ENCODE data around the gene OSBPL7.

OSBPL7 gene

GRCh38 chr17:47803201-47803600 lies 18.4 kb downstream of the OSBPL7 start:
- no peak for TF ChIP-seq EGR1 (IDR thresholded peaks at IDR 0.05)
- TF ChIP-seq RAD21 (IDR thresholded peaks at IDR 0.05; ENCODE audit: low read depth), result no peak
- no peak for TF ChIP-seq TEAD4 (IDR thresholded peaks at IDR 0.05)
- no peak for TF ChIP-seq YY1 (IDR thresholded peaks at IDR 0.05; ENCODE audit: low read depth)
- TF ChIP-seq, protein P1, sequence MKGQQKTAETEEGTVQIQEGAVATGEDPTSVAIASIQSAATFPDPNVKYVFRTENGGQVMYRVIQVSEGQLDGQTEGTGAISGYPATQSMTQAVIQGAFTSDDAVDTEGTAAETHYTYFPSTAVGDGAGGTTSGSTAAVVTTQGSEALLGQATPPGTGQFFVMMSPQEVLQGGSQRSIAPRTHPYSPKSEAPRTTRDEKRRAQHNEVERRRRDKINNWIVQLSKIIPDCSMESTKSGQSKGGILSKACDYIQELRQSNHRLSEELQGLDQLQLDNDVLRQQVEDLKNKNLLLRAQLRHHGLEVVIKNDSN (IDR thresholded peaks at IDR 0.05), result no peak
- TF ChIP-seq, protein P2, sequence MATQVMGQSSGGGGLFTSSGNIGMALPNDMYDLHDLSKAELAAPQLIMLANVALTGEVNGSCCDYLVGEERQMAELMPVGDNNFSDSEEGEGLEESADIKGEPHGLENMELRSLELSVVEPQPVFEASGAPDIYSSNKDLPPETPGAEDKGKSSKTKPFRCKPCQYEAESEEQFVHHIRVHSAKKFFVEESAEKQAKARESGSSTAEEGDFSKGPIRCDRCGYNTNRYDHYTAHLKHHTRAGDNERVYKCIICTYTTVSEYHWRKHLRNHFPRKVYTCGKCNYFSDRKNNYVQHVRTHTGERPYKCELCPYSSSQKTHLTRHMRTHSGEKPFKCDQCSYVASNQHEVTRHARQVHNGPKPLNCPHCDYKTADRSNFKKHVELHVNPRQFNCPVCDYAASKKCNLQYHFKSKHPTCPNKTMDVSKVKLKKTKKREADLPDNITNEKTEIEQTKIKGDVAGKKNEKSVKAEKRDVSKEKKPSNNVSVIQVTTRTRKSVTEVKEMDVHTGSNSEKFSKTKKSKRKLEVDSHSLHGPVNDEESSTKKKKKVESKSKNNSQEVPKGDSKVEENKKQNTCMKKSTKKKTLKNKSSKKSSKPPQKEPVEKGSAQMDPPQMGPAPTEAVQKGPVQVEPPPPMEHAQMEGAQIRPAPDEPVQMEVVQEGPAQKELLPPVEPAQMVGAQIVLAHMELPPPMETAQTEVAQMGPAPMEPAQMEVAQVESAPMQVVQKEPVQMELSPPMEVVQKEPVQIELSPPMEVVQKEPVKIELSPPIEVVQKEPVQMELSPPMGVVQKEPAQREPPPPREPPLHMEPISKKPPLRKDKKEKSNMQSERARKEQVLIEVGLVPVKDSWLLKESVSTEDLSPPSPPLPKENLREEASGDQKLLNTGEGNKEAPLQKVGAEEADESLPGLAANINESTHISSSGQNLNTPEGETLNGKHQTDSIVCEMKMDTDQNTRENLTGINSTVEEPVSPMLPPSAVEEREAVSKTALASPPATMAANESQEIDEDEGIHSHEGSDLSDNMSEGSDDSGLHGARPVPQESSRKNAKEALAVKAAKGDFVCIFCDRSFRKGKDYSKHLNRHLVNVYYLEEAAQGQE (IDR thresholded peaks at IDR 0.05; ENCODE audit: low read depth), result no peak
- no peak for TF ChIP-seq ZBTB7A (IDR thresholded peaks at IDR 0.05; ENCODE audit: low read depth)
- TF ChIP-seq TCF12 (IDR thresholded peaks at IDR 0.05; ENCODE audit: low read depth), result no peak
- TF ChIP-seq TAF1 (IDR thresholded peaks at IDR 0.05; ENCODE audit: low read depth), result no peak
- no peak for TF ChIP-seq CEBPB (IDR thresholded peaks at IDR 0.05)
- no peak for TF ChIP-seq MAX (IDR thresholded peaks at IDR 0.05)
- TF ChIP-seq CREB1 (IDR thresholded peaks at IDR 0.05; ENCODE audit: low read depth), result no peak
- no peak for TF ChIP-seq EP300 (IDR thresholded peaks at IDR 0.05; ENCODE audit: borderline replicate concordance)
- no peak for TF ChIP-seq NFIC (IDR thresholded peaks at IDR 0.05)
- no peak for TF ChIP-seq FOXM1 (IDR thresholded peaks at IDR 0.05; ENCODE audit: borderline replicate concordance, low read depth)

DNA sequence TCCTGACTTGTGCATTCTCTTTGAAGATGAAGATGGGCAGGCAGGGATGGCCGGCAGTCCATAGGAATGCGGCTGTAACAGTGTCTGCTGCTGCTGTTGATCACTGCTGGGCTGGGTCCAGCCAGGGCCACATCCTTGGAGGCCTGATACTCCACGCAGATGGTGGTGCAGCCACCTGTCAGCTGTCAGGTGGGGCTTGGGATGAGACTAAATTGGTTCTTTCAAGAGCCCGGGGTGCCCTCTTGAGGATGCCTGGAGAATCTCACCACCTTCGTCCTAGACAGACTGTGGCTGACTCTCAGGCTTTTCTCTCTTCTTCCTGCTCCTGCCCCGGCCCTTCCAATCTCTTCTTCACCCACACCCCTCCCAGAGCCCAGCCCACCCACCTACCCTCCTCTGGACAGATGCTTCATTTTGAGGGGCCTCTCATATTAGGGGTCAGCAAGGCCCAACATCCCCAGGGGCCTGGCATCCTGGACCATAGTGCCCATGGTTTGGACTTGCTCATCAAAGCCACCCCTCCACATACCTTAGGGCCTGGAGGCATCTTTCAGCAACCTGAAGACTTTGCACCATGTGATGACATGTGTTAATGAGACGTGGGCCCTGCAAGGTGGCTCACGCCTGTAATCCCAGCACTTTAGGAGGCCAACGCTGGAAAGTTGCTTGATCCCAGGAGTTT lies 19.1 kb downstream of the OSBPL7 start:
- TF ChIP-seq RAD21 (IDR thresholded peaks at IDR 0.05; ENCODE audit: low read depth) (peak; percentile 86), CEBPB (IDR thresholded peaks at IDR 0.05) (no peak), MAX (IDR thresholded peaks at IDR 0.05) (no peak)

DNA sequence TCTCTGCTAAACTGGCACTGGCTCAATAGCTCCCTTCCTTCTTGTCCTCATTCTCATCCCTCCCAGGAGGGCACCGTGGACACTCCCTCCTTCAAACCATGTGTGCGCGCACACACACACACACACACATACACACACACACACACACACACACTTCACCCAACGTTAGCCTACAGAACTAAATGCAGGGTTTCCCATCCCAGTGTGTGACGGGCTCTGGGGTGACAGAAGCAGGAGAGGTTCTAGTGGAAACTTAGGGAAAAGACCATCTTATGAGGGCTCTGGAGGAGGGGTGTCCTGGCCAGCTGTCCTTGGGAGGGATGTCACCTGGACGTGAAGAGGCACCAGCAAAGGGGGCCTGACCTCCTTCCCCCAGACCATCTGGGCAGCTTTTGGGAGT lies 19.7 kb downstream of the OSBPL7 start:
- no peak for TF ChIP-seq NFIC (IDR thresholded peaks at IDR 0.05)
- TF ChIP-seq, protein P1 (IDR thresholded peaks at IDR 0.05), result no peak
- TF ChIP-seq, protein P2 (IDR thresholded peaks at IDR 0.05; ENCODE audit: low read depth), result no peak

- no peak for TF ChIP-seq MAX (IDR thresholded peaks at IDR 0.05)
- TF ChIP-seq TEAD4 (IDR thresholded peaks at IDR 0.05), result no peak
- TF ChIP-seq NFIC (IDR thresholded peaks at IDR 0.05), result no peak
Observed at GRCh38 chr17:47801176-47801765, 20.3 kb downstream of the OSBPL7 start.

GRCh38 chr17:47800686-47801085 lies 20.9 kb downstream of the OSBPL7 start:
- TF ChIP-seq YY1 (IDR thresholded peaks at IDR 0.05; ENCODE audit: low read depth) (no peak), RAD21 (IDR thresholded peaks at IDR 0.05; ENCODE audit: low read depth) (no peak), EGR1 (IDR thresholded peaks at IDR 0.05) (no peak), NFIC (IDR thresholded peaks at IDR 0.05) (no peak), FOXM1 (IDR thresholded peaks at IDR 0.05; ENCODE audit: borderline replicate concordance, low read depth) (no peak)

GRCh38 chr17:47797797-47798196 lies 23.8 kb downstream of the OSBPL7 start:
- no peak for TF ChIP-seq TEAD4 (IDR thresholded peaks at IDR 0.05)
- TF ChIP-seq, protein P2 (IDR thresholded peaks at IDR 0.05; ENCODE audit: low read depth), result peak; percentile 92

All from Ishikawa (cell line).